Breast epithelium (tissue), 4 donors: ENCODE data around the gene GBP2. TPM values are rescaled to one million over a fixed set of nuclear protein-coding genes. Genes with fewer than 3 reads are reported as not detected.

Source experiments
- DNase-seq, 2 donors: peaks; one replicate each; pipeline ENCODE4 v3.0.0-alpha.2; 2019; ENCODE audit warnings: low spot score in 2 of 2
- H3K27ac ChIP-seq, 2 donors: fragments of 200-600 bp; sonication (generic) in 1 of 2; one replicate each; pipeline ENCODE4 v1.5.1; 2016 to 2019; ENCODE audit warnings: mild to moderate bottlenecking in 1 of 2
- H3K27me3 ChIP-seq, 2 donors: fragments of 200-600 bp; sonication (generic) in 1 of 2; one replicate each; pipeline versions ENCODE4 v1.5.1 to v1.6.0; 2017 to 2019; ENCODE audit warnings: control low read depth in 1 of 2, mild to moderate bottlenecking in 1 of 2
- H3K36me3 ChIP-seq: fragments of 200-600 bp; one replicate; pipeline ENCODE4 v1.5.1; 2019
- H3K4me1 ChIP-seq, 2 donors: fragments of 200-600 bp; sonication (generic); one replicate each; pipeline ENCODE4 v1.5.1; 2016 to 2019; ENCODE audit warnings: control low read depth in 1 of 2
- H3K4me3 ChIP-seq, 3 donors: fragments of 200-600 bp; sonication (generic); 1 replicate in 2 of 3; 2 replicates in 1 of 3; pipeline ENCODE4 v1.5.1; 2016 to 2019; ENCODE audit warnings: mild to moderate bottlenecking in 3 of 3, moderate library complexity in 2 of 3
- H3K9me3 ChIP-seq, 2 donors: fragments of 200-600 bp; sonication (generic) in 1 of 2; one replicate each; pipeline ENCODE4 v1.5.1; 2016 to 2019; ENCODE audit warnings: control low read depth in 1 of 2
- CTCF ChIP-seq, 3 donors: fragments of 450-650 bp; IDR thresholded peaks; one replicate each; pipeline ENCODE4 v1.5.1; 2016 to 2017; ENCODE audit warnings: antibody characterized with exemption in 3 of 3, mild to moderate bottlenecking in 3 of 3, moderate library complexity in 3 of 3
- POLR2A ChIP-seq: fragments of 450-650 bp; IDR thresholded peaks from one replicate; pipeline ENCODE4 v1.6.1; 2016; ENCODE audit warnings: antibody characterized with exemption, mild to moderate bottlenecking, moderate library complexity
- POLR2AphosphoS5 ChIP-seq, 3 donors: sonication (generic); formaldehyde crosslinking; IDR thresholded peaks; one replicate each; pipeline ENCODE4 v1.6.1; 2017; ENCODE audit warnings: antibody characterized with exemption in 3 of 3
- intact Hi-C: fragments of 100-400 bp; cut with DNase I; formaldehyde crosslinking; loops from one replicate; pipeline ENCODE4 v1.15.1; 2023; ENCODE audit warnings: low total_unique reads
- total RNA-seq, 3 donors: library from RNA; depleted of rRNA; stranded (reverse); fragments of >200 nt; gene quantifications; one replicate each; pipeline ENCODE4 v1.1.0, GENCODE V29; 2016

Gene GBP2
- total RNA-seq, 3 donors from 2014 or later: 53.0 to 219 (median 122) TPM

GRCh38 chr1:89151047-89151446 is 25.1 kb upstream of the GBP2 start:
- no peak for DNase-seq
- H3K27me3 ChIP-seq: no peaks in the 10 kb centered on the region
- H3K36me3 ChIP-seq: no peaks in the 10 kb centered on the region
- intact Hi-C loops: no loop called here
- no peak overlapping the region for H3K27ac ChIP-seq
- TF ChIP-seq CTCF (IDR thresholded peaks at IDR 0.05) (no peak), POLR2AphosphoS5 (IDR thresholded peaks at IDR 0.05) (no peak), POLR2A (no peak)
- no peaks in the 10 kb centered on the region for H3K4me1 ChIP-seq
- no peaks in the 10 kb centered on the region for H3K9me3 ChIP-seq
- no peak overlapping the region for H3K4me3 ChIP-seq

- H3K36me3 ChIP-seq: no peaks in the 10 kb centered on the region
- no peak overlapping the region for H3K4me3 ChIP-seq
- DNase-seq: no peak
- no peaks in the 10 kb centered on the region for H3K27me3 ChIP-seq
- no peaks in the 10 kb centered on the region for H3K4me1 ChIP-seq
- TF ChIP-seq CTCF (IDR thresholded peaks at IDR 0.05): no peak
- TF ChIP-seq POLR2A: no peak
- no peak for TF ChIP-seq POLR2AphosphoS5 (IDR thresholded peaks at IDR 0.05)
- H3K27ac ChIP-seq: no peak overlapping the region
- no peaks in the 10 kb centered on the region for H3K9me3 ChIP-seq
- intact Hi-C loops: no loop called here
These were observed 24.1 kb upstream of the GBP2 start for GRCh38 chr1:89149976-89150375.

- H3K36me3 ChIP-seq: no peaks in the 10 kb centered on the region
- H3K27ac ChIP-seq: no peak overlapping the region
- DNase-seq: no peak
- no peak overlapping the region for H3K4me3 ChIP-seq
- no peak for TF ChIP-seq POLR2A
- intact Hi-C loops: no loop called here
- H3K4me1 ChIP-seq: no peaks in the 10 kb centered on the region
- H3K27me3 ChIP-seq: no peaks in the 10 kb centered on the region
- H3K9me3 ChIP-seq: no peaks in the 10 kb centered on the region
These were observed 23.3 kb upstream of the GBP2 start for GRCh38 chr1:89149229-89149628.

GRCh38 chr1:89147678-89148658 is 22.1 kb upstream of the GBP2 start:
- Histone ChIP-seq H3K9me3 (no peaks in the 10 kb centered on the region), H3K36me3 (no peaks in the 10 kb centered on the region), H3K27me3 (no peaks in the 10 kb centered on the region), H3K4me3 (no peak overlapping the region), H3K27ac (no peak overlapping the region), H3K4me1 (no peaks in the 10 kb centered on the region)
- intact Hi-C loops: no loop called here
- no peak for DNase-seq
- no peak for TF ChIP-seq POLR2A
- no peak for TF ChIP-seq CTCF (IDR thresholded peaks at IDR 0.05)
- no peak for TF ChIP-seq POLR2AphosphoS5 (IDR thresholded peaks at IDR 0.05)

- Histone ChIP-seq H3K27me3 (no peaks in the 10 kb centered on the region), H3K4me1 (no peaks in the 10 kb centered on the region), H3K27ac (no peak overlapping the region), H3K36me3 (no peaks in the 10 kb centered on the region), H3K4me3 (no peak overlapping the region), H3K9me3 (no peaks in the 10 kb centered on the region)
- intact Hi-C loops: no loop called here
- TF ChIP-seq POLR2AphosphoS5 (IDR thresholded peaks at IDR 0.05) (no peak), POLR2A (no peak), CTCF (IDR thresholded peaks at IDR 0.05) (no peak)
- DNase-seq: no peak
These were observed 20.8 kb upstream of the GBP2 start for GRCh38 chr1:89146721-89147120.
